ENCODE measurements around the gene FAM222B.
"Not testable (repeated sequence)": the region's sequence is repeated elsewhere in the genome, so short reads cannot be mapped to it uniquely, and the experiment has no call there.

FAM222B gene

GRCh38 chr17:28842282-28843012, at the start of gene FAM222B:
TSS of gene FAM222B (minus strand) at chr17:28842790. CDS start at chr17:28766667, 76,123 bp downstream.
- DNase-seq (ENCODE audit: low spot score), result peak; percentile 99

- no peak for DNase-seq (ENCODE audit: low spot score)
Observed at GRCh38 chr17:28892024-28892423, 49.4 kb upstream of the FAM222B start.

GRCh38 chr17:28891201-28891600, 48.6 kb upstream of the FAM222B start:
- no peak for DNase-seq (ENCODE audit: low spot score)

GRCh38 chr17:28889996-28890395, 47.4 kb upstream of the FAM222B start:
- no peak for DNase-seq (ENCODE audit: low spot score)

- no peak for DNase-seq (ENCODE audit: low spot score)
Observed at GRCh38 chr17:28888832-28889231, 46.2 kb upstream of the FAM222B start.

GRCh38 chr17:28887871-28888471, 45.4 kb upstream of the FAM222B start:
- DNase-seq (ENCODE audit: low spot score), result no peak

- no peak for DNase-seq (ENCODE audit: low spot score)
Observed at GRCh38 chr17:28885951-28886350, 43.4 kb upstream of the FAM222B start.

GRCh38 chr17:28885363-28885762, 42.8 kb upstream of the FAM222B start:
- DNase-seq (ENCODE audit: low spot score), result no peak

GRCh38 chr17:28883967-28884702, 41.5 kb upstream of the FAM222B start:
- no peak for DNase-seq (ENCODE audit: low spot score)

- no peak for DNase-seq (ENCODE audit: low spot score)
Observed at GRCh38 chr17:28882154-28882895, 39.7 kb upstream of the FAM222B start.

GRCh38 chr17:28881533-28882056, 39.0 kb upstream of the FAM222B start:
- DNase-seq (ENCODE audit: low spot score), result no peak

GRCh38 chr17:28880572-28880945, 38.0 kb upstream of the FAM222B start:
- DNase-seq (ENCODE audit: low spot score), result no peak

GRCh38 chr17:28879886-28880571, 37.4 kb upstream of the FAM222B start:
- DNase-seq (ENCODE audit: low spot score), result no peak

GRCh38 chr17:28878981-28879380, 36.4 kb upstream of the FAM222B start:
- DNase-seq (ENCODE audit: low spot score), result peak; percentile 60

- DNase-seq (ENCODE audit: low spot score), result no peak
Observed at GRCh38 chr17:28878158-28878910, 35.7 kb upstream of the FAM222B start.

GRCh38 chr17:28877150-28877711, 34.6 kb upstream of the FAM222B start:
- not testable (repeated sequence) for DNase-seq (ENCODE audit: low spot score)

- no peak for DNase-seq (ENCODE audit: low spot score)
Observed at GRCh38 chr17:28875848-28876550, 33.4 kb upstream of the FAM222B start.

- no peak for DNase-seq (ENCODE audit: low spot score)
Observed at GRCh38 chr17:28874750-28875149, 32.2 kb upstream of the FAM222B start.

- no peak for DNase-seq (ENCODE audit: low spot score)
Observed at GRCh38 chr17:28873839-28874238, 31.2 kb upstream of the FAM222B start.

- DNase-seq (ENCODE audit: low spot score), result no peak
Observed at GRCh38 chr17:28871056-28871579, 28.5 kb upstream of the FAM222B start.

Data from hepatic stellate cell (primary cell).